ENCODE results near the gene KRTAP12-2.

Gene KRTAP12-2

DNA sequence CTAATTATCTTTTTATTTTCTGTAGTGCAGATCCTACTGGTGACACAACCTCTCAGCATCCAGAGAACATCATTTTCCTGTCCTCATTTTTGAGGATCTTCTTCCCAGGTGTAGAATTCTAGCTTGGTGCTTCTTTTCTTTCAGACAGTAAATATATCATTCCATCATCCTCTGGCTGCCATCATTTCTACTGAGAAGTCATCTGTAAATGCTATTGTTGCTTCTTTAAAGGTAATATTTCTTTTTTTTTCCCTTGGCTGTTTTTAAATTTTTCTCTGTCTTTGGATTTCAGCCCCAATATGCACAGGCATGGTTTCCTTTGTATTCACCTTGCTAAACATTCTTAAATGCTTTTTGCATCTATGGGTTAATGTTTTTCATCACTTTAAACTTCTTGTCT, 43.2 kb downstream of the KRTAP12-2 start:
- no peak for DNase-seq

DNA sequence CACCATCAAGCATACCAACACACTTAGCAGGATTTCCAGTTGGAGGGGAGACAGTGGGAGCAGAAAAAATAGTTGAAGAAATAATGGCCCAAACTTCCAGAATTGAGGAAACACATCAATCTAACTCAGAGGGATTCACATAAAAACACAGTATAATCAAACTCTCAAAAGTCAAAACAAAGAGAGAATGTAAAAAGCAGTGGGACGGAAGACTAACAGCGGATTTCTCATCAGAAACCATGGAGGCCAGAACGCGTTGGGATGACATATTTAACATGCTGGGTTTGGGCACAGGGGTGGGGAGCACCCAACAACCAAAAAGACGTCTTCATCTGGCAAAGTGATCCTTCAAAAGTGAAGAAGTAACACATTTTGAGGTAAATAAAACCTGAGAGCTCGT, 46.8 kb downstream of the KRTAP12-2 start:
- no peak for DNase-seq

DNA sequence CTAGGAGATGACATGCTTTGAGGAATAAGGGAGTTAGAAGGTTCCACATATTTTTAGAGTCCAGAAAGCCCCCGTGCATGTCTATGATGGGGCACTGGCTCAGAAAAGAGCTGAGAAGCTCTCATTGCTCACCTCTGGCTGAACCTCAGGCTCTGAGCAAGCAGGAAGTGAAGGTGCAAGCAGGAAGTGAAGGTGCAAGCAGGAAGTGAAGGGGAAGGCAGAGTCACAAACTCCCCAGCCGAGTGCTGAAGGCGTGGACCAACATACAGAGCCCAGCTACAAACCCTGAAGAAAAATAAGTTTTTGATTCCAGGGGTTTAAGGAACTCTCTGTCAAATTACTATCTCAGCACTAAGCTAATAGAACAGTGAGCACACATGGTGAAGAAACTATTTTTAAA, 47.8 kb downstream of the KRTAP12-2 start:
- no peak for DNase-seq

DNA sequence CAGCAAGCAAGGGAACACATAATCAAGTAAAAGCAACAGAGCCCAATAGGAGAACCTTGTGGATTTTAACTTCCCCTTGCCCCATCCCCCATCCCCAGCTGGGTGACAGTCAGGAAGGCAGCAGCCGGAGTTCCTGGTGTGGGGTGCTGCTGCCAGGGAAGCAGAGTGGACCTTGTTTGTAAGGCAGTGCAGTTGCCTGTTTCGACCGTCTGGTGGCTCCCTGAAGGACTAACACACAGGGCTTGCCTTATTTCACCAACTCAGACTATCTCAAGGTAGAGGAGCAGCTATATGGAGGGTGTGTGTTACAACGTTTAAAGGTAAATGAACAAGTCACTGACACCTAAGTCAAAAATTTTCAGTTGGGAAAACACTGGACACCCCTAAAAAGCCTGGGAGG, 48.2 kb downstream of the KRTAP12-2 start:
- DNase-seq, result no peak

- DNase-seq, result no peak
Measured at GRCh38 chr21:44617071-44617501, 49.6 kb downstream of the KRTAP12-2 start.

DNA sequence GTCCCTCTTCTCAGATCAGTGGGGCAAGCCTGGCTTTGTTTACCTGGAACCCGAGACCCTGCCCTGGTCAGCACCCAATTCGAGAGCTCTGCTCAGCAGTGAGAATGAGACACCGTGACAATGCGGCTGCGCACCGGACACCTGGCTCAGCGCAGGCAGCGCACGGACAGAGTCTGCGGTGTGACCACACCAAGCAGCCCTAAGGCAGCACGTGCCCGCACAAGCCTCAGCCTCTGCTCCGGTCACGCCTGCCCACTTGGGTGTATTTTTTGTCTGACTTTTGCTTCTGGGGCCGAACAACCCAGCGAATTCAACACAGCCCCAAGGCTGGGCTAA, 50.2 kb downstream of the KRTAP12-2 start:
- no peak for DNase-seq
